Stimulated activated CD8-positive, alpha-beta memory T cell treated with anti-CD3 and anti-CD28 coated beads, Interleukin-7, amount 100 ng/mL, for 1 hour (primary cell): ENCODE measurements around the gene TLE1.

Experiments used
- DNase-seq, 2 donors: peaks; one replicate each; pipeline ENCODE4 v3.0.0-alpha.2; 2020; ENCODE audit warnings: low read depth in 2 of 2

TLE1 gene

GRCh38 chr9:81686614-81687520 is 2.5 kb downstream of the TLE1 start:
- DNase-seq, result no peak

- DNase-seq, result no peak
Measured at GRCh38 chr9:81685763-81686613, 3.4 kb downstream of the TLE1 start.

GRCh38 chr9:81684635-81685034 is 4.7 kb downstream of the TLE1 start:
- DNase-seq, result no peak

GRCh38 chr9:81683704-81684103 is 5.6 kb downstream of the TLE1 start:
- DNase-seq, result no peak

- DNase-seq, result no peak
Measured at GRCh38 chr9:81683238-81683637, 6.1 kb downstream of the TLE1 start.

- DNase-seq, result no peak
Measured at GRCh38 chr9:81682797-81683196, 6.5 kb downstream of the TLE1 start.

GRCh38 chr9:81682177-81682576 is 7.2 kb downstream of the TLE1 start:
- no peak for DNase-seq

GRCh38 chr9:81680506-81680905 is 8.8 kb downstream of the TLE1 start:
- DNase-seq, result no peak

GRCh38 chr9:81680006-81680405 is 9.3 kb downstream of the TLE1 start:
- DNase-seq, result no peak

GRCh38 chr9:81678088-81678487 is 11.3 kb downstream of the TLE1 start:
- no peak for DNase-seq

- no peak for DNase-seq
Measured at GRCh38 chr9:81676395-81676794, 13.0 kb downstream of the TLE1 start.

GRCh38 chr9:81673310-81673709 is 16.0 kb downstream of the TLE1 start:
- DNase-seq, result no peak

GRCh38 chr9:81671880-81672280 is 17.5 kb downstream of the TLE1 start:
- DNase-seq, result no peak

- no peak for DNase-seq
Measured at GRCh38 chr9:81669866-81670265, 19.5 kb downstream of the TLE1 start.

GRCh38 chr9:81669041-81669651 is 20.2 kb downstream of the TLE1 start:
- no peak for DNase-seq

- no peak for DNase-seq
Measured at GRCh38 chr9:81666123-81666522, 23.2 kb downstream of the TLE1 start.

- no peak for DNase-seq
Measured at GRCh38 chr9:81665322-81665871, 23.9 kb downstream of the TLE1 start.

- no peak for DNase-seq
Measured at GRCh38 chr9:81664638-81665222, 24.6 kb downstream of the TLE1 start.

- DNase-seq, result no peak
Measured at GRCh38 chr9:81661339-81661738, 28.0 kb downstream of the TLE1 start.

GRCh38 chr9:81656871-81657337 is 32.4 kb downstream of the TLE1 start:
- DNase-seq, result no peak

- DNase-seq, result no peak
Measured at GRCh38 chr9:81656004-81656403, 33.3 kb downstream of the TLE1 start.

GRCh38 chr9:81653240-81653639 is 36.1 kb downstream of the TLE1 start:
- DNase-seq, result no peak
